OCI-LY3 (cell line): ENCODE measurements around the gene ARID5B.

Experiments
- H2AFZ ChIP-seq: fragments of 200-600, 300-600 bp; shearing (Covaris generic); 2 replicates; pipeline ENCODE4 v1.6.0; 2014; ENCODE audit warnings: antibody characterized with exemption, low read depth, low read length
- H3K27ac ChIP-seq: fragments of 200-600, 300-600 bp; sonication (generic); 2 replicates; pipeline ENCODE4 v1.5.1; 2014; ENCODE audit warnings: mild to moderate bottlenecking, low read length, moderate library complexity, mixed read lengths
- H3K27me3 ChIP-seq: fragments of 200-600, 300-600 bp; sonication (generic); 2 replicates; pipeline ENCODE4 v1.6.1; 2014; ENCODE audit warnings: low read depth, low read length, mixed read lengths
- H3K36me3 ChIP-seq: fragments of 200-600, 300-600 bp; sonication (generic); replicated peaks from 2 replicates; pipeline ENCODE3; 2014; ENCODE audit warnings: low read depth, low read length, mixed read lengths
- H3K4me1 ChIP-seq: fragments of 300-600, 200-600 bp; sonication (generic); 2 replicates; pipeline ENCODE4 v1.6.1; 2014; ENCODE audit warnings: low read length, mixed read lengths
- H3K4me2 ChIP-seq: fragments of 200-600, 300-600 bp; sonication (generic); 2 replicates; pipeline ENCODE4 v1.6.1; 2014; ENCODE audit warnings: low read length, mixed read lengths
- H3K4me3 ChIP-seq: fragments of 300-600, 200-600 bp; sonication (generic); 2 replicates; pipeline ENCODE4 v1.5.1; 2014; ENCODE audit warnings: antibody characterized with exemption, mild to moderate bottlenecking, low read length, moderate library complexity
- H3K79me2 ChIP-seq: fragments of 300-600, 200-600 bp; shearing (Covaris generic); 2 replicates; pipeline ENCODE4 v1.6.1; 2014; ENCODE audit warnings: mild to moderate bottlenecking, low read length, mixed read lengths
- H3K9ac ChIP-seq: fragments of 300-600, 200-600 bp; shearing (Covaris generic); 2 replicates; pipeline ENCODE4 v1.6.0; 2014; ENCODE audit warnings: mild to moderate bottlenecking, low read length, moderate library complexity
- H3K9me3 ChIP-seq: fragments of 200-600, 300-600 bp; shearing (Covaris generic); 2 replicates; pipeline ENCODE4 v1.6.1; 2014; ENCODE audit warnings: low read length, mixed read lengths; ENCODE audit not compliant: insufficient read depth
- H4K20me1 ChIP-seq: fragments of 200-600, 300-600 bp; sonication (generic); 2 replicates; pipeline ENCODE4 v1.6.1; 2016; ENCODE audit warnings: low read length, mixed read lengths; ENCODE audit not compliant: insufficient read depth
- EZH2phosphoT487 ChIP-seq: fragments of 200-600 bp; shearing (Covaris generic); IDR thresholded peaks from 2 replicates; pipeline ENCODE4 v1.6.1; 2018; ENCODE audit warnings: antibody characterized with exemption, mixed run types, low read depth
- TF ChIP-seq, protein P1 (sequence below): fragments of 200-600, 300-600 bp; sonication (generic); IDR thresholded peaks from 2 replicates; pipeline ENCODE4 v1.5.1; 2014; ENCODE audit warnings: antibody characterized with exemption, low read length, low read depth

ARID5B gene

DNA sequence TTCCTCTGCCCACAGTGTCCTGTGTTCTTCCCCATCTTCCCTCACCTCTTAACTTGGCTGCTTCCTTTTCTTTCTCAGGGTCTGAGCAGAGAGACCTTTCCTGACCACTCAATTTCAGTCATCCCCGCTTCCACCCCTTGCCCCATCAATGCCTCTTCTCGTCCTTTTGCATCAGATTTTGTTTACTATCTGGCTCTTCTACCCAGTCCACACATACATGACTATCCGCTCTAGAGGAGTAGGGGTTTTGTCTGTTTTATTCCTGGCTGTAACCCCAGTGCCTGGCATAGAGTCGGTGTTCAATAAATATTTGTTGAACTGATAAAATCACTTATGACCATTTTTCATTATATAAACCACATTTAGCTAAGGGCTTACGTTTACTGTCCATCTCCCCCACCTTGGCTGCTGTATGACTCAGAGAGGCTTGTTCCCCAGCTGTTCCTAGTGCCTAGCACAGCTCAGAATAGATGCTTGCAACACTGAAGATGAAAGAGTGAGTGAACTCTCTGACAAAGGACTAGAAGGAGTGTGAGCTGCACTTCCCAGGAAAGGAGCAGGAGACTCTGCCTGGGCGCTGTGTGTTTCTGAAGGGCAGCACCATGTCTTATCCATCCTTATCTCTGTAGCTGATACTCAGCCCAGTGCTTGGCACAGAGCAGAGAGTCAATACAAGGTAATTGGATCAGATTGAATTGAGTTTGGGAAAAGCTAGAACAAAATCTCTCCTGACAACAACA is 21.9 kb downstream of the ARID5B start:
- TF ChIP-seq, protein P1, sequence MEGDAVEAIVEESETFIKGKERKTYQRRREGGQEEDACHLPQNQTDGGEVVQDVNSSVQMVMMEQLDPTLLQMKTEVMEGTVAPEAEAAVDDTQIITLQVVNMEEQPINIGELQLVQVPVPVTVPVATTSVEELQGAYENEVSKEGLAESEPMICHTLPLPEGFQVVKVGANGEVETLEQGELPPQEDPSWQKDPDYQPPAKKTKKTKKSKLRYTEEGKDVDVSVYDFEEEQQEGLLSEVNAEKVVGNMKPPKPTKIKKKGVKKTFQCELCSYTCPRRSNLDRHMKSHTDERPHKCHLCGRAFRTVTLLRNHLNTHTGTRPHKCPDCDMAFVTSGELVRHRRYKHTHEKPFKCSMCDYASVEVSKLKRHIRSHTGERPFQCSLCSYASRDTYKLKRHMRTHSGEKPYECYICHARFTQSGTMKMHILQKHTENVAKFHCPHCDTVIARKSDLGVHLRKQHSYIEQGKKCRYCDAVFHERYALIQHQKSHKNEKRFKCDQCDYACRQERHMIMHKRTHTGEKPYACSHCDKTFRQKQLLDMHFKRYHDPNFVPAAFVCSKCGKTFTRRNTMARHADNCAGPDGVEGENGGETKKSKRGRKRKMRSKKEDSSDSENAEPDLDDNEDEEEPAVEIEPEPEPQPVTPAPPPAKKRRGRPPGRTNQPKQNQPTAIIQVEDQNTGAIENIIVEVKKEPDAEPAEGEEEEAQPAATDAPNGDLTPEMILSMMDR, result no peak
- TF ChIP-seq EZH2phosphoT487, result no peak
- H3K4me1 ChIP-seq, result no peaks in the 10 kb centered on the region
- no peaks in the 10 kb centered on the region for H3K27me3 ChIP-seq
- H2AFZ ChIP-seq, result no peak overlapping the region
- H3K4me2 ChIP-seq, result no peak overlapping the region
- no peaks in the 10 kb centered on the region for H3K36me3 ChIP-seq
- no peak overlapping the region for H3K4me3 ChIP-seq
- H4K20me1 ChIP-seq, result no peaks in the 10 kb centered on the region
- no peaks in the 10 kb centered on the region for H3K9me3 ChIP-seq
- no peak overlapping the region for H3K9ac ChIP-seq
- H3K27ac ChIP-seq, result no peak overlapping the region
- H3K79me2 ChIP-seq, result no peaks in the 10 kb centered on the region

- Histone ChIP-seq H3K27ac (no peak overlapping the region), H3K4me2 (no peak overlapping the region), H3K9ac (no peak overlapping the region), H2AFZ (no peak overlapping the region), H3K79me2 (no peaks in the 10 kb centered on the region), H3K27me3 (no peaks in the 10 kb centered on the region), H3K4me1 (no peaks in the 10 kb centered on the region), H3K4me3 (no peak overlapping the region), H3K36me3 (no peaks in the 10 kb centered on the region), H4K20me1 (no peaks in the 10 kb centered on the region), H3K9me3 (no peaks in the 10 kb centered on the region)
- TF ChIP-seq EZH2phosphoT487, result no peak
- TF ChIP-seq, protein P1, result no peak
Observed at GRCh38 chr10:61923950-61924274, 22.4 kb downstream of the ARID5B start.

GRCh38 chr10:61929555-61929954 is 28.1 kb downstream of the ARID5B start:
- Histone ChIP-seq H3K9me3 (no peaks in the 10 kb centered on the region), H3K27ac (no peak overlapping the region), H3K36me3 (peaks cover 6% of the 10 kb centered on the region), H3K4me3 (no peak overlapping the region), H2AFZ (no peak overlapping the region), H3K4me2 (no peak overlapping the region), H3K4me1 (no peaks in the 10 kb centered on the region), H4K20me1 (no peaks in the 10 kb centered on the region), H3K27me3 (no peaks in the 10 kb centered on the region), H3K79me2 (no peaks in the 10 kb centered on the region), H3K9ac (no peak overlapping the region)
- TF ChIP-seq, protein P1, result no peak
- no peak for TF ChIP-seq EZH2phosphoT487

GRCh38 chr10:61931620-61932332 is 30.3 kb downstream of the ARID5B start:
- no peak for TF ChIP-seq EZH2phosphoT487
- TF ChIP-seq, protein P1, result no peak
- no peak overlapping the region for H3K4me2 ChIP-seq
- no peak overlapping the region for H2AFZ ChIP-seq
- no peak overlapping the region for H3K9ac ChIP-seq
- no peaks in the 10 kb centered on the region for H4K20me1 ChIP-seq
- no peaks in the 10 kb centered on the region for H3K79me2 ChIP-seq
- H3K4me1 ChIP-seq, result no peaks in the 10 kb centered on the region
- no peaks in the 10 kb centered on the region for H3K27me3 ChIP-seq
- H3K36me3 ChIP-seq, result peaks cover 6% of the 10 kb centered on the region
- H3K9me3 ChIP-seq, result no peaks in the 10 kb centered on the region
- no peak overlapping the region for H3K27ac ChIP-seq
- H3K4me3 ChIP-seq, result no peak overlapping the region
